Amniotic epithelial cell (primary cell): ENCODE measurements around the gene TEAD2.
"Not testable (repeated sequence)": the region's sequence is repeated elsewhere in the genome, so short reads cannot be mapped to it uniquely, and the experiment has no call there.

ENCODE experiments used
- DNase-seq: peaks from one replicate; pipeline ENCODE4 v3.0.0-alpha.2; 2010; ENCODE audit warnings: low read depth

TEAD2 gene

DNA sequence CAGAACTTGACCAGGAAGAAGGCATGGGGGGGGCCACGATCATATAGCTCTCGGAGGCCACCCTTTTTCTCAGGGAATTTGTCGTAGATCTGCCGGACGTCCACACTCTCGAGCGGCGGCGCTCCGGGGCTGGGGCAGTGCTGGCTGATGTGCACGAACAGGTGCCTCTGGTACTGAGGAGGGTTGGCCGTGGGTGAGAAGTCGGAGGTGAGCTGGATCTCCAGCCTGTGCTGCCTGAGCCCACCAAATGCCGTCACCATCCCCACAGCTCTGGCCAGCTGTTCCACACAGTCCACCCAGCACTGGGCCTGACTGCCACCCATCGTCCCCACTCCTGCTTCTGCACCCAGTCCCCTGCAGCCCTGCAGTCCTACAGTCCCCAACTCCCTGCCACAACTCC lies 15.0 kb downstream of the TEAD2 start:
- DNase-seq = no peak

DNA sequence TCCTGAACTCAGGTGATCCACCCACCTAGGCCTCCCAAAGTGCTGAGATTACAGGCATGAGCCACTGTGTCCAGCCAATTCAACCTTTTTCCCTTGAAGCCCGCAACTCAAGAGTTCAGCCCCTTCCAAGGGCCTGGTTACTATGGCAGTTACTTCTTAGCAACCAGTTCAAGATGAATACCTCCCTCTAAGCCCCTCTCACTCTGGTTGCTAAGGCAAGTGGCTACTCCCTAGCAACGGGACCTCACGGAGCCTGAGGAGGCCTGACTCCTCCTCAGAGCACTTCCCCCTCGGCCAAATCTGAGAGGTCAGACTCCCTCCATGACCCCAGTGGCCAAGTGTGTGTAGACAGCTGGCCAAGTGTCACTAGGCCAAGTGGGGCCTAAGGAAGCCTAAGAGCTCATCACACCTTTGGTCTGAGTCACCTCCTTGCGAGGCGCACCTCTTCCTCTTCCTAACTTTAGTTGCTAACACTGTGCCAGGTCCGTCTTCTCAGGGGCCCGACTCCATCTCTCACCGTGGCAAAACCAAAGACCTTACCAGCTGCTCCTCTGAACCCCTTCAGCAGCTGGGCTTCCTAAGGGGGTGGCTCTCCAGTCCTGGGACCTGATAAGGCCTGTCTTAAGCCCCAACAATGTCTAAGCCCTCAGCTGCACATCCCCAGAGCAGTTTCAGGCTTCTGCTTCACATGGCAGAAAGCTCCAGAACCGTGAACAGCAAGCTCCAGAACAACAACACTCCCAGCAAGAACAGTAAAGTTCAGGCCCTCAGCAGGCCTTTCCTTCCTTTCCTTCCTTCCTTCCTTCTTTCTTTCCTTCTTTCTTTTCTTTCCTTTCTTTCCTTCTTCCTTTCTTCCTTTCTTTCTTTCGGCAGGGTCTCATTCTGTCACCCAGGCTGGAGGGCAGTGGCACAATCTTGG lies 17.5 kb downstream of the TEAD2 start:
- no peak for DNase-seq

DNA sequence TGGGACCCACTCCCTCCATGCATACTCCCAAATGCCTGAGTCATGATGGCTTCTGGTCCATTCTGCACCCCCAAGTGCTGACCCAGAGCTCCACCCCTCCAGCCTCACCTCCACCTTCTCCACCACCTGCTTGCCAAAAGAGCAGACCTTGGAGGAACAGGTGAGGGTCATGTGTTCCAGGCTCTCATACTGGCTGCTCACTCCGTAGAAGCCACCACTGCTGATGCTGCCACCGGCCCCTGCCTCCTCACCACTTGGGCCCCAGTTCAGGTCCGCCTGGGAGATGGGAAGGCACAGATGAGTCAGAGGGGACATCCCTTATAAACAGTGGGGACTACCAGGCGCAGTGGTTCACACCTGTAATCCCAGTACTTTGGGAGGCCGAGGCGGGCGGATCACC lies 19.1 kb downstream of the TEAD2 start:
- no peak for DNase-seq

DNA sequence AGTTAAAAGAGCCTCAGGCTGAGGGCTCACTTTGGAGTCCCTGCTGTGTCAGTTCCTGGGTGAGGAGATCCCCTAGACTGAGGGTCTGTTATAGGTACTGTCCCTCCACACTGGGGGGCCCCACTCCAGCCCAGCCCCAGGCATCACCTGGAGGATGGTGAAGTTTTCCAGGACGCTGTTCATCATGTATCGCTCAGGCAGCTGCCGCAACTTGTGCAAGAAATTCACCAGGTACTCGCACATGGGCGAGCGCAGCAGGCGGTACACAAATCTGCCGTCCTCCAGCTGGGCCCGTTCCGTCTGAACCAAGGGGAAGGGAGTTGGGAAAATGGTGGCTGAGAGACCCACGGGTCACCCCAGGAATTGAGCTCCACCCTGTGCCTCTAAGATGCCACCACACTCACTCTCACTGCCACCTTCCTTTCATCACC lies 19.9 kb downstream of the TEAD2 start:
- no peak for DNase-seq

DNA sequence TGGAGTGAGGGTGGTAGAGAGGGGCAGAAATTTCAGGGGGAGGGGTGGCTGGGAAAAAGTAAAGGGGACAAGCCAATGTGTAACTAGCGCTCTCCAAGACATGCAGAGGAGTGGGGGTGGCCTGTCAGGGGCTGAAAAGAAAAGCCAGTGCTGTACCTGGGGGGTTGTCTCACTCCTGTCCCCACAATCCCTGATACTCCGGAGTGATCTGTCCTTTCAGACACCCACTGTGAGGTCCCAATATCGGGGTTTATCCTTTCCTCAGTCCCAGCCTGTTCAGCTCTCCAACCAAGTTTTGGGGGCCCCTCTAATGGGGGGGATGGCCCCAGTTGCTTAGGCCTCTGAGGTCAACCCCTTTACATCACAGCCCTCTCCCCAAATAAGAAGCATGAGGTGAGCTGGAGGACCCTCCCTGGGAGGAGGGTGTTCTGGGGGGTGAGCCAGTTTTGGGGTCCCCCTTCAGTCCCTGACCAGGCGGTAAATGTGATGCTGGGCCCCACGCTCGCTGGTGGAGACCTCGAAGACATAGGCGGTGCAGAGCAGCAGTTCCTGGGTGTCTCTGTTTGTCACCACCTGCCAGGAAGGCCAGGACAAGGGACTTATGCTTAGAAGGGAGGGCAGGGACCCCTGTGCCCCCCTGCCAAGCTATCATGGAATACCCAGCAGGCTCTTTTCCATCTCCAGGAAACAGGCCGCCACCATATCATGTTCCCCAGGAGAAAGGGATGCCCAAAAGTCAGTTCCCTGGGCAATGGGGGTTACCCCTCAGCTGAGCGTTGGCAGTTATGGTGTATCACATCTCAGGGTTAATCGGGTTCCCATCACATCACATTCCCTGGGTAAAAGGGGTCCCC lies 21.1 kb downstream of the TEAD2 start:
- DNase-seq = no peak

DNA sequence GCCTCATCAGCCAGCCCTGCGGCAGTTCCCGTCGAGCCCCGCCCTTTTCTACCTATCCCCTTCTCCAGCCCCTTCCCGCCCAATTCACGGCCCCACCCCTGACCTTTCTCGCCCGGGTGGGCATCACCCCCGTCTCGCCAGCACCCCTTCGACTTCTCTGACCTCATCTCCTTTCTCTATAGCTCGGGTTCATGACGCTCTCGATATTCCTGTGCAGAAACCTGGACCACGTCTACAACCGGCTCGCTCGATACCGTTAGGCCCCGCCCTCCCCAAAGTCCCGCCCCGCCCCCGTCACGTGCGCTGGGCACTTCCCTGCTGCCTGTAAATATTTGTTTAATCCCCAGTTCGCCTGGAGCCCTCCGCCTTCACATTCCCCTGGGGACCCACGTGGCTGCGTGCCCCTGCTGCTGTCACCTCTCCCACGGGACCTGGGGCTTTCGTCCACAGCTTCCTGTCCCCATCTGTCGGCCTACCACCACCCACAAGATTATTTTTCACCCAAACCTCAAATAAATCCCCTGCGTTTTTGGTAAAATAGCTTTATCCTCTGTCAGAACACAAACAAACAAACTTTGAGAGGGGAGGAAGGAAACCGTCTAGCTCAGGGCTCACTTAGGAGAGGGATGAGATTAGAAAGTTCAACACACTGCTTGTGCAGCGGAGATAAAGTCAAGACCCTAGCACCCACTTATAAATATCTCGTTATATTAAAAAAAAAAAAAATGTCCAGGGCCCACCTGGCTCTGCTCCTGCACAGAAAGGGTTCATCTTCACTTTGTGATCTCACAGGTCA lies 21.9 kb downstream of the TEAD2 start:
- DNase-seq = peak; percentile 22

DNA sequence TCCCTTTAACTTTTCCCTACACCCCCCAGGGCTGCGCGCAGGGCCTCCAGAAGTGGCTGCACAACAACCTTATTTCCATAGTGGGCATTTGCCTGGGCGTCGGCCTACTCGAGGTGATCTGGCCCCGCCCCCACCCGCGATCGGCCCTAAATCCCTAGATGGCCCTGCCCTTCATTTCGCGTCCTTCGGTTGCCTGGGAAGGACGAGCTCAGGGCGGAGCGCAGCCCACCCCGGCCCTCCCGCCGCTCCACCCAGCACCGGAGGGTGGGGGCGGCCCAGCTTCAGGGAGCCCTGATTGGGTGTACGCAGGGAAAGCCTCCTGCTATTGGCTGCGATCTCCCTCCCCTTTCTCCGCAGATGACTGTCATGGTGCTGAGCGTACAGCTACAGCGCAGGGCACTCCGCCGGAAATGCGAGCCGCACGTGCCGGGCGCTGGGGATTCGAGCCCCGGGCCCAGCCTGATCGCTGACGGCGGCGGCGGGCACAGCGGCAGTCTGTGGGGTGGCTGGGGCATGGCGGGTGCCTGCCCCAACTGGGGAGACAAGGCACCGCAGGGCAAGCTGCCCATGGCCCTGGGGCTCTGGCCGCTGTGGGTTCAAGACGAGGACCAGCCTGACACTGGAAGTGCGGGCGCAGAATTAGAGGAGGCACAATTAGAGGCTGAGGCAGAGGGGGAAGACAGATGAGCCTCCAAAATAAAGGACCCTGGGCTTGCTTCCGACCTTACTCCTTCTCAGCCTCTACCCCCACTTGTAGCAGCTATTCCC lies 22.7 kb downstream of the TEAD2 start:
- DNase-seq = peak; percentile 92

DNA sequence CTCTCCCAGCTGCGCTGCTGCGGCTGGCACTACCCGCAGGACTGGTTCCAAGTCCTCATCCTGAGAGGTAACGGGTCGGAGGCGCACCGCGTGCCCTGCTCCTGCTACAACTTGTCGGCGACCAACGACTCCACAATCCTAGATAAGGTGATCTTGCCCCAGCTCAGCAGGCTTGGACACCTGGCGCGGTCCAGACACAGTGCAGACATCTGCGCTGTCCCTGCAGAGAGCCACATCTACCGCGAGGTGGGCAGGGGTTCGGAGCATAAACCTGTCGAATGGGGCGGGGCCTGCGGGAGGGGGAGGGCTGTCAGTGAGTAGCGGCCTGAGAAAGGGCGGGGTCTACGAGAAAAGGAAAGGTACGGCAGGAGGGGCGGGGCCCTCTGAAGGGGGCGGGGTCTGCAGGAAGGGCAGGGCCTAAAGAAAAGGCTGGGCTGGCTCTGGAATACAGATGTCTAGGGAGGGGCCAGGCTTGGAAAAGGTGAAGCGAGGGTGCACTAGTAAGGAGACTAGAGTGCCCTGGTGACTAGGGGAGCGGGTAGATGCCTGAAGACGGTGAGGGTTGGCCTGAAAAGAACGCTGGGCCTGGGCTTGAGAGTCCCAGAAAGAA lies 23.4 kb downstream of the TEAD2 start:
- DNase-seq = peak; percentile 53

DNA sequence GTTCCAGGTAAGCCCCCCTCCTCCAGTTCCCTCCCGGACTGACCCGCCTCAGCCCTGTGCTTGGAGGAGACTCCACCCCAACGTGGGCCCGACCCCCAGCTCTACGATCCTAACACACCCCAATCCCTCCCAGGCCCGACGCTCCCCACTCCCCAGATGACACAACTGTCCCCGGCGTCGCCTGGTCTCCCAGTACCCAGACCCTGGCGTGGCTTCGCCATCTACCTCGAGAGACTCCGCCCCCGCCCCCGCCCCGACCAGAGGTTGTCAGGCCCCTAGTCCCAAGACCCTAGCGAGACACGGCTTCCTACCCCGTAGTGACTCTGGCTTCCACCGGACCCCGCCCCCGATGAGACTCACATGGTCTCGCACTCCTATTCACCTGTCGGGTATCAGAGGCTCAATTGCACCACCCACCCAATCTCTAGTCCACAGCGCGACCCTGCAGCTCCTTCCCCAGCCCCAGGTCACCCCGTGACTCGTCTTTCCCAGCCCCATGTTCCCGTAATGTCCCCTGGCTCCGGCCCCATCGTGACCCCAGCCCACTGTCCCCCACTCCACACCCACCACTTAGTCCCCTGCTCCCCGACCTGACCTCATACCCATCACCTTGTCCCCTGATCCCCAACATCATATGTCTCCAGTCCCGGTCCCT lies 24.1 kb downstream of the TEAD2 start:
- no peak for DNase-seq

DNA sequence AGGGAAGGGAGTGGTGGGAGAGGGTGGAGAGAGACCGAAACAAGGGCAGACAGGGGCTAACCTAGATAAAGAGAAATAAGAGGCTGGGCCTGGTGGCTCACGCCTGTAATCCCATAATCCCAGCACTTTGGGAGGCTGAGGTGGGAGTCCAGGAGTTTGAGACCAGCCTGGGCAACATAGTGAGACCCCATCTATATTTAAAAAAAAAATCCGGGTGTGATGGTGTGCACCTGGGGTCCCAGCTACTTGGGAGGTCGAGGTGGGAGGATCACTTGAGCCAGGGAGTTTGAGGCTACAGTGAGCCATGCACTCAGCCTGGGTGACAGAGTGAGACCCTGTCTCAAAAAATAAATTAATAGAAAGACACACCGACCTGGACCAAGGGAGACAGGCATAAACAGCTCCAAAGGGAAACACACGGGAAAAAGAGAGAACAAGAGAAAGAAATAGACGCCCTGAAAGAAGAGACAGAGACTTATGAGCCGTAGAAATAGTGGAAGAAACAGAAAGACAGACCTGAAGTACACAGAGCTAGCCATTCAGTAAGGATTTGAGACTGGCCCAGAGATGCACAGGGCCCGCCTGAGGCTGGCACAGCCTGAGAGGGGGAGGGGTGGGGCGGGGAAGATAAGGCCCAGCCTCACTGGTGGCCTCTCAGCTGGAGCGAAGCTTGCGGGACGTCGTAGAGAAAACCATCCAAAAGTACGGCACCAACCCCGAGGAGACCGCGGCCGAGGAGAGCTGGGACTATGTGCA lies 24.8 kb downstream of the TEAD2 start:
- no peak for DNase-seq

DNA sequence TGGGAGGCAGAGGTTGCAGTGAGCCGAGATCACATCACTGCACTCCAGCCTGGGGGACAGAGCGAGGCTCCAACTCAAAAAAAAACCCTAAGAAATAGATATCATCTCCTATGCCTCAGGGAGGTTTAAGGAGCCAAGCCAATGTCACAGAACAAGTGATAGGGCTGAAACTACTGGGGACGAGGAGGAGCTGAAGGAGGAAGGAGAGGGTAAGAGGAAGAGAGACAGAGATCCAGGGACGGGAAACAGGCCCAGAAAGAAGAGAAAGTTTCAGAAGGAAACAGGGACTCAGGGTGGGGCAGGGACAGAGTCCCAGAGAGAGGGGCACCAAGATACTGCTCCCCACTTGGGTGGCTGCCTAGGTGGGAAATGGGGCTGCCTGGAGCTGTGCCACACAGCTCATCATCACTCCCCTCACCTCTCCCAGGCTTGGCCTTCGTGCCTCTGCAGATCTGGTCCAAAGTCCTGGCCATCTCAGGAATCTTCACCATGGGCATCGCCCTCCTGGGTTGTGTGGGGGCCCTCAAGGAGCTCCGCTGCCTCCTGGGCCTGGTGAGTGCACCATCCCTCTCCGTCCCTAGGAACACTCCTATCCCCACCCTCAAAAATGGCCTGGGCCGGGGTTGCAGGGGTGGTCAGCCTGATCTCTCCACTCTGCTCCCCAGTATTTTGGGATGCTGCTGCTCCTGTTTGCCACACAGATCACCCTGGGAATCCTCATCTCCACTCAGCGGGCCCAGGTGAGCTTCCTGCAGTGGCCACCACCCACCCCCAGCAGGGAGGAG lies 25.5 kb downstream of the TEAD2 start:
- DNase-seq = no peak

DNA sequence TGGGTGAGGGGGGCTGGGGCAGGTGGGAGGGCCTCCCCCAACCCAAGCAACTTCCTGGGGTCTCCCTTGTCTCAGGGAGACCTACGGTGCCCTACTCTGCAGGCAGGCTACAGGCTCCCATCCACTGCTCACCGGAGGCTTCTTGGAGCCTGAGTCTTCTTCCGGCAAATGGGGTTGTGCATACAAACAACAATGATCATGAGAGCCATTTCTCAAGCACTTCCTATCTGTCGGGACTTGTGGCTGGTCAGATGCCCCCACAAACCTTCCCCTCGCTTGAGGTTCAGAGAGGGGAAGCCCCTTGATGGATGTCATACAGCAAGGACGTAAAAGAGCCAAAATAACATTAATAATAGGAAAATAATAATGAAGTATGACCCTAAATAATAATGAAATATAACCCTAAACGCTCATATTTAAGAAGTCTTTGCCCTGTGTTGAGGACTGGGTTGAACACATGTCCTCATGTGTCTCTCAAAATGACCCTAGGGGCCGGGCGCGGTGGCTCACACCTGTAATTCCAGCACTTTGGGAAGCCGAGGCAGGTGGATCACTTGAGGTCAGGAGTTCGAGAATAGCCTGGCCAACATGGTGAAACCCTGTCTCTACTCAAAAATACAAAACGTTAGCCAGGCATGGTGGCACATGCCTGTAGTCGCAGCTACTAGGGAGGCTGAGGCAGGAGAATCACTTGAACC lies 26.3 kb downstream of the TEAD2 start:
- DNase-seq = no peak

DNA sequence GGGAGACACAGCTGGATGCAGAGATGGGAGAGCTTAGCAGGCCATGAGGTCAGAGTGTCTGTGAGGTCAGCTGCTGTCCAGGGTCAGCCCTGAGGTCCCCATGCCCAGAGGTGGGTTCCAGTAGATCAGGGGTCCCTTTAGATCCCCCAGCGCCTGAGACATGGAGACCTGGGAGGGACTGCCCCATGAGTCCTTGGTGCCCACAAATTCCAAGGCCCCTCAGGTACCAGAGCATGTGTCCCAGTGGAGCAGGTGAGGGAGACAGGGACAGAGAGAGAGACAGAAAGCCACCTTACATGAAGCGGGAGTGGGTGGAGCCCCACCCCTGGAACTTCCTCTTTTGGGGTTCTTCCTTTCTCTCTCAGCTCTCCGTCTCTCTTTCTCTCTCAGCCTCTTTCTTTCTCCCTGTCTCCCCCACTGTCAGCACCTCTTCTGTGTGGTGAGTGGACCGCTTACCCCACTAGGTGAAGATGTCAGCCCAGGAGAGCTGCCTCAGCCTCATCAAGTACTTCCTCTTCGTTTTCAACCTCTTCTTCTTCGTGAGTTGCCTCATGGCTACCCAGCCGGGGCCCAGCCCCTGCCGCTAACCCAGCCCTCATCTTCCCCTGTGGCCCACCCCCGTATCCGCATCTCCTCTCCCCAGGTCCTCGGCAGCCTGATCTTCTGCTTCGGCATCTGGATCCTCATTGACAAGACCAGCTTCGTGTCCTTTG lies 27.0 kb downstream of the TEAD2 start, which contains the start of gene CD37:
Gene CD37, plus strand, starts transcription at position 336 of the 713 bp plus-strand sequence. Its CDS starts 135 bp downstream, at position 471.
- no peak for DNase-seq

DNA sequence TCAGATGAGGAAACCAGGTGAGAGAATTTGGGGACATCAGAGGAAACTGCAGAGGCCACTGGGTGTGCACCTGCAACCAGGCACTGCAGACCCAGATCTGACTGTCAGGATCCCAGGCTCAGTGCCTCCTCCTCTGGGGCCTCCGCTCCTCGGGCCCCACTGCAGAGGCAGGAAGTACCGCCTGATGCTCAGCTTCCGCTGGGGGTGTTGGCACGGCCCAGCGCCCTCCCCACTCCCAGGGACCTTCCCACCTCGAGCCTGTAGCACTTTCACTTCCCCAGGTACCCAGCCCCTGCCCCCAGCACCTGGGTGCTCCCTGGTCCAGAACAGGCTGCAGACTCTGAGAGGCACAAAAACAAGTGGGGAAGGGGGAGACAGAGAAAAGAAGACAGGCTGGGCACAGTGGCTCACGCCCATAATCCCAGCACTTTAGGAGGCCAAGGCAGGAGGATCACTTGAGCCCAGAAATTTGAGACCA lies 28.4 kb downstream of the TEAD2 start:
- DNase-seq = no peak

DNA sequence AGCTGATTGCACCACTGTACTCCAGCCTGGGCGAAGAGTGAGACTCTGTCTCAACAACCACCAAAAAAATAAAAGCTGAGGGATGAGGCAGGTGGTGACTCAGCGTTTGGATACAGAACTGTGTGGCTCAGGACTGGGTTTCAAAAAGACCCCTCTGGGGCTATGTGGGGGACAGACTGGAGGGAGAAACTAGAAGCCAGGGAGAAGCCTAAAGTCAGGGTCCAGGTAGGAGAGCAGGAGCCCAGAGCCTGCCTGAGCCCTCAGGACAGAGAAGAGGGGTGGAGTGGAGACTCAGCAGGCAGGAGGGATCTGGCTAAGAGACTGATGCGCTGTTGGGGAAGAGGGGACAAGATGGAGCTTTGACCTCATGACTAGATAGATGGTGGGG lies 28.8 kb downstream of the TEAD2 start:
- peak; percentile 48 for DNase-seq

DNA sequence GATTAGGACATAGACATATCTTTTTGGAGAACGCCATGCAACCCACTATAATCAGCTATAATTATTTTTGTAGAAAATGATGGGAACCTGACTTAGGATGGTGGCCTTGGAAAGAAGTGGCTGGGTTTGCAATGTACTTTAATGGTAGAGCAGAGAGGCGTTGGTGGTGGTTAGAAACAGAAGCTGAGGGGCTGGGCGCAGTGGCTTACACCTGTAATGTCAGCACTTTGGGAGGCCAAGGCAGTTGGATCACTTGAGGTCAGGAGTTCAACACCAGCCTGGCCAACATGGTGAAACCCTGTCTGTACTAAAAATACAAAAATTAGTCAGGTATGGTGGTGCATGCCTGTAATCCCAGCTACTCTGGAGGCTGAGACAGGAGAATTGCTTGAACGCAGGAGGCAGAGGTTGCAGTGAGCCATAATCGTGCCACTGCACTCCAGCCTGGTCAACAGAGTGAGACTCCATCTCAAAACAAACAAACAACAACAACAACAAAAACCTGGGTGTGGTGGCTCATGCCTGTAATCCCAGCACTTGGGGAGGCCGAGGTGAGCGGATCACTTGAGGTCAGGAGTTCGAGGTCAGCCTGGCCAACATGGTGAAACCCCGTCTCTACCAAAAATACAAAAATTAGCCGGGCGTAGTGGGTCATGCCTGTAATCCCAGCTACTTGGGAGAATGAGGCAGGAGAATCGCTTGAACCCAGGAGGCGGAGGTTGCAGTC lies 29.4 kb downstream of the TEAD2 start:
- DNase-seq = not testable (repeated sequence)

DNA sequence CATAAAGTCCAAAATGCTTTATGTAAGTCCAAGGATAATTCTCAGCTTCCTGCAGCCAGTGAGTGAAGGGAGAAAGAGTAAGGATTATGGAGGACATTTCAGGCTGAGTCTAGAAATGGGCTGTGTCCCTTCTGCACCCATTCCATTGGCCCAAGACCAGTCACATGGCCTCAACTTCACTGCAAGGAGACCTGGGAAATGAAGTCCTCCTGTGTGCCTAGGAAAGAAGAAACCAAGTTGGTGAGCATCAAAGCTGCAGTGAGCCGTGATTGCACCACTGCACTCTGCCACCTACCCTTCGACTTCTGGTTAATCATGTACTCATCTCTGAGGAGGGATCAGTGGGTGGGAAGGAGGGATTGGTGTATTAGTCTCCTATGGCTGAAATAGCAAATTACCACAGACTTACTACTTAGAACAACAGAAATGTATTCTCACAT lies 30.6 kb downstream of the TEAD2 start:
- DNase-seq = peak; percentile 83
